ENCODE data around the gene RANBP9.
A peak's percentile ranks its signal among the peaks of the same experiment; 100 is the strongest.

Gene RANBP9

GRCh38 chr6:13615792-13616120 lies 95.9 kb downstream of the RANBP9 start:
- Mint-ChIP-seq H3K27ac (peak overlapping the region; percentile 99), H3K36me3 (peaks cover 68% of the 10 kb centered on the region), H3K4me1 (peaks cover 38% of the 10 kb centered on the region), H3K9me3 (no peaks in the 10 kb centered on the region), H3K4me3 (peak overlapping the region; percentile 99)
- DNase-seq (ENCODE audit: low spot score in 2 of 2), result peak; percentile 12 to 74
- ATAC-seq, result peak; percentile 57

- Mint-ChIP-seq H3K36me3 (peaks cover 62% of the 10 kb centered on the region), H3K4me1 (peaks cover 38% of the 10 kb centered on the region), H3K27ac (peak within 1 kb of the TSS; percentile 99), H3K4me3 (peak within 1 kb of the TSS; percentile 99), H3K9me3 (no peaks in the 10 kb centered on the region)
- DNase-seq (ENCODE audit: low spot score in 2 of 2) (peak; percentile 99 to 100), ATAC-seq (peak; percentile 97)
Observed at GRCh38 chr6:13614926-13615791, 96.5 kb downstream of the RANBP9 start, which contains the start of gene NOL7. NOL7 (plus strand) TSS chr6:13615335; CDS start chr6:13615359, 24 bp downstream.

DNA sequence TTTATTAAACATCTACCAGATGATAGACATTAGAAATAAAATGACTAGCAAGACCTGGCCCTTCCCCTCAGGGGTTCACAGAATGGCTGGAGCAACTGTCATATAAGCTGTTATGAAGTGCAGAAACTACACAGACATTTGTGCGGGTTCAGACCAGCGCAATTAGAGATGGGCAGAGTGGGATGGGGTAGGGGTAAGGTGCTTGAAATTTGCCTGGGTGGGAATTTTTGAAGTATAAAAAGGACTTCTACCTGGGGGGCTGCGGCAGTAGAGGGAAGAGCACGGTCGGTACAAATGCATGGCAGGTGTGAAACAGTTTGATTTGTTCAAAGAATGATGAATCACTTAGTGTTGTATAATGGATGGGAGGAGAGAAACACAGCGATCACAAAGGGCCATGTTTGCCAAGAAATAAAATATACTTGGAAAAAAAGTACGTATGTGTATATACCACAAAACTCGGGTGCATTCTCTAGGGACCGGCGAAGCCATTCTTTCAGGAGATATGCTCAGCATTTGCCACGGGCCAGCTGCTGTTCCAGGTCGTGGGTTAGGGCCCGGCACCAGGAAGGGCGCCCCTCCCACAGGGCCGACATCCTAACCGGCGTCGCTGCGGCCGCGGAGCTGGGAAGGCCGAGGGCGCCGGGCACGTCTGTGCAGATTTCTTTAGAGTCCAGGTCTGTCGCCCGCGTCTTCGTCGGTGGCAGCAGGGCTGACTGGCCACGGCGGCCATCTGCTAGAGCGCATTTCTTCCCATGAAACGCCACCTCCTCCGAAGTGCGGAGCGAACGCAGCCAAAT lies 97.3 kb downstream of the RANBP9 start:
- Mint-ChIP-seq H3K4me3 (peak overlapping the region; percentile 99), H3K36me3 (peaks cover 53% of the 10 kb centered on the region), H3K27ac (peak overlapping the region; percentile 99), H3K4me1 (peaks cover 38% of the 10 kb centered on the region), H3K9me3 (no peaks in the 10 kb centered on the region)
- ATAC-seq (peak; percentile 39), DNase-seq (ENCODE audit: low spot score in 2 of 2) (peak; percentile 19 to 61)

DNA sequence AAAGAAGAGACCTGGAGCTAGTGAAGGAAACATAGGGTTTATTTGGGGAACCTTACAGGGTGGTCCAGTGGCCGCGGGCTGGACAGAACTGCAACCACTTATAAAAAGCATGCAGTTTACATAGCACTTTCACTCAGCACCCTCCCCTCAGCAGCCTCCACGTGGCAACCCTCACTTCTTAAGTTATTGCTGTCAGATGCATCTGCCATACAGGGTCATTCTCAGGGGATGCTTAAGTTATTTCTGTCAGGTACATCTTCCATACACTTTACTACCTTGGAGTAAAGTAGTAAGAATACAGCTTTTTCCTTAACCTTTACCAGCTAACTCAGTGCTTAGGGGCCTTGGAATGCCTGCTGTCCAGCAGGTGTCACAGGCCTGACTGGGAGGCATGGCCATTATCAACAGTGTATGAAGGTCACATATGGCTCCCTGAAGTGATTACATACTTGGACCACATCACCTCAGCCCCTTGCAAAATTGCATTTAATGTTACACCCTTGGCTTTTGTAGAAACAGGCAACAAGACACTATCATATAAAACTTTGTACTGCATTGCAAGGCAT lies 98.5 kb downstream of the RANBP9 start:
- Mint-ChIP-seq H3K4me3 (peak overlapping the region; percentile 99), H3K9me3 (no peaks in the 10 kb centered on the region), H3K27ac (no peak overlapping the region), H3K36me3 (peaks cover 41% of the 10 kb centered on the region), H3K4me1 (peaks cover 38% of the 10 kb centered on the region)
- ATAC-seq (no peak), DNase-seq (ENCODE audit: low spot score in 2 of 2) (no peak)

GRCh38 chr6:13611715-13612114 lies 99.9 kb downstream of the RANBP9 start:
- no peak for DNase-seq (ENCODE audit: low spot score in 2 of 2)
- H3K9me3 Mint-ChIP-seq, result no peaks in the 10 kb centered on the region
- peaks cover 27% of the 10 kb centered on the region for H3K36me3 Mint-ChIP-seq
- no peak for ATAC-seq
- no peak overlapping the region for H3K4me3 Mint-ChIP-seq
- peaks cover 28% of the 10 kb centered on the region for H3K4me1 Mint-ChIP-seq
- peak overlapping the region; percentile 64 for H3K27ac Mint-ChIP-seq

GRCh38 chr6:13605634-13606033 lies 106.0 kb downstream of the RANBP9 start:
- H3K36me3 Mint-ChIP-seq, result peaks cover 16% of the 10 kb centered on the region
- peak overlapping the region; percentile 16 for H3K27ac Mint-ChIP-seq
- H3K4me3 Mint-ChIP-seq, result no peak overlapping the region
- DNase-seq (ENCODE audit: low spot score in 2 of 2) (no peak), ATAC-seq (no peak)
- H3K9me3 Mint-ChIP-seq, result no peaks in the 10 kb centered on the region
- no peaks in the 10 kb centered on the region for H3K4me1 Mint-ChIP-seq

DNA sequence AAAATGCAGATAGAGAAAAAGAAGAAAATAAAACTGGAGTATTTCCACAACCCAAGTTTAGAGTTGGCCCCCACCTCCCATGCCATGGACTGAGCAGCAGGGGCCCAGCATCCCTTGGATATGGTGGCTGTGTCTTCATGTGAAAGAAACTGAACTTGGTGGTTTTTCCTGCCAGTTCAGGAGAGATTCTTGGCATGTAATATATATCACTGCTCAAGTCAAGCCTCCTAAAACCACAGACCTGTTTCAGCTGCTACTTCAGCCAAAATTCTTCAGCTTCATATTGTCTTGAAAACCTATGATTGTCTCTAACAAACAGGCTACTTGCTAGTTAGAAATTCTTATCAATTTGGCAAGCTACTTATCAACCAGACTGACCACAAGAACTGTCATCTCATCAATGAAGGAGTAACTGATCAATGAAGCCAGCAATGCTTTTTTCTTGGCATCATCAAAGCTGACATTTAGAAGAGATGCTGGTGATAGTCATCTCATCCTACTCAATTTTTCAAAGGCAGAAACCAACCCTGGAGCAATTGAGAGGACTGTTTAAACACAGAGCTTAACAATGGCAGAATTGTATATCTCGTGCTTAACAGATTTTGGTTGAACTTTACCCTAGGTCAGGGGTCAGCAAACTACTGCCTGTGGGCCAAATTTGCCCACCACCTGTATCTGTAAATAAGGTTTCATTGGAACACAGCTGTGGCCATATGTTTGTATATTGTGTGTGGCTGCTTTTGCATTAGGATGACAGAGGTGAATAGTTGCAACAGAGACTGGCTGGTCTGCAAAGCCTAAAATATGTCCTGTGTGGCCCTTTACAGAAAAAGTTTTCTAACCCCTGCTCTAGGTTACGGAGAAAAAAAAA lies 106.9 kb downstream of the RANBP9 start:
- ATAC-seq (no peak), DNase-seq (ENCODE audit: low spot score in 2 of 2) (no peak)
- no peaks in the 10 kb centered on the region for H3K9me3 Mint-ChIP-seq
- H3K4me1 Mint-ChIP-seq, result no peaks in the 10 kb centered on the region
- H3K27ac Mint-ChIP-seq, result no peak overlapping the region
- no peak overlapping the region for H3K4me3 Mint-ChIP-seq
- peaks cover 16% of the 10 kb centered on the region for H3K36me3 Mint-ChIP-seq

GRCh38 chr6:13604135-13604534 lies 107.5 kb downstream of the RANBP9 start:
- H3K4me3 Mint-ChIP-seq, result no peak overlapping the region
- no peak overlapping the region for H3K27ac Mint-ChIP-seq
- DNase-seq (ENCODE audit: low spot score in 2 of 2), result no peak
- no peaks in the 10 kb centered on the region for H3K9me3 Mint-ChIP-seq
- H3K36me3 Mint-ChIP-seq, result peaks cover 16% of the 10 kb centered on the region
- ATAC-seq, result no peak
- no peaks in the 10 kb centered on the region for H3K4me1 Mint-ChIP-seq

DNA sequence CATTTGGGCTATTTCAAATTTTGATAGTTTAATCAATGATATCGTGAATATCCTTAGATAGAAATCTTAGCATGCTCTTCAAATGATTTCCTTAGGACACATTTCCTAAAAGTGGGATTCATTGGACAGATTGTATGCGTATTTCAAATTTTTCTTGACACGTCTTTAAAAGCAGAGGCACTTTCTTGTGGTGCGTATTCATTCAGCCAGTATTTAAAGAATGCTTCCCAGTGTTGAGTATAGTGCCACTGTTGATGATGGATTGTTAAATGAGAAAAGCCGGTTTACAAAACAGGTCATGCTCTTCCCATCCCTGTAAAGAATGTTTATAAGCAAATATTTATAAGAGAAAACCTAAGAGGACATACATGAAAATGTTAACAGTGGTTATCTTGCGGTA lies 111.6 kb downstream of the RANBP9 start:
- H3K4me1 Mint-ChIP-seq, result no peaks in the 10 kb centered on the region

DNA sequence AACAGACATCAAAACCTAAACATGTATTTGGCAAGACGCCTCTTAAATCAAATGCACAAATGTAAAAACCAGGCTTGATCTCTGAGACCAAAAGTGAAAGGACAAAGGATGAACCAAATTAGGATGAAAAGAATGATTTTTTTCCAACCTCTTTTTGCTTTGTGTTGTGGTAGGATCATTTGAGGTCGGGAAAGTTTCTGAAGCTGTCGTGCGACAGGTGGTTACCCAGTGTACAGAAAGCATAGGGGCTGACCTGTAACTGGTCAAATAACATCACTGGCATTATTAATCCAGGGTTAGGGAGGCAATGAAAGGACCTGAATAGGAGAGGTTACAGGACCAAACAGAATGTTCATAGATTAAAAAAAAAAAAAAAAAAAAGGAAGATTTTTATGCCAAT lies 114.6 kb downstream of the RANBP9 start:
- ATAC-seq (no peak), DNase-seq (ENCODE audit: low spot score in 2 of 2) (no peak)
- Mint-ChIP-seq H3K36me3 (peaks cover 45% of the 10 kb centered on the region), H3K4me3 (no peak overlapping the region), H3K9me3 (no peaks in the 10 kb centered on the region), H3K27ac (no peak overlapping the region), H3K4me1 (no peaks in the 10 kb centered on the region)

More for the DNA sequence above, 111.6 kb downstream of the RANBP9 start:
- no peak for ATAC-seq
- no peak for DNase-seq (ENCODE audit: low spot score in 2 of 2)
- Mint-ChIP-seq H3K27ac (no peak overlapping the region), H3K36me3 (peaks cover 47% of the 10 kb centered on the region), H3K4me3 (no peak overlapping the region), H3K9me3 (no peaks in the 10 kb centered on the region)

GRCh38 chr6:13593720-13594119 lies 117.9 kb downstream of the RANBP9 start:
- H3K4me3 Mint-ChIP-seq, result no peak overlapping the region
- no peaks in the 10 kb centered on the region for H3K4me1 Mint-ChIP-seq
- no peaks in the 10 kb centered on the region for H3K9me3 Mint-ChIP-seq
- DNase-seq (ENCODE audit: low spot score in 2 of 2) (no peak), ATAC-seq (no peak)
- peaks cover 46% of the 10 kb centered on the region for H3K36me3 Mint-ChIP-seq
- H3K27ac Mint-ChIP-seq, result no peak overlapping the region

DNA sequence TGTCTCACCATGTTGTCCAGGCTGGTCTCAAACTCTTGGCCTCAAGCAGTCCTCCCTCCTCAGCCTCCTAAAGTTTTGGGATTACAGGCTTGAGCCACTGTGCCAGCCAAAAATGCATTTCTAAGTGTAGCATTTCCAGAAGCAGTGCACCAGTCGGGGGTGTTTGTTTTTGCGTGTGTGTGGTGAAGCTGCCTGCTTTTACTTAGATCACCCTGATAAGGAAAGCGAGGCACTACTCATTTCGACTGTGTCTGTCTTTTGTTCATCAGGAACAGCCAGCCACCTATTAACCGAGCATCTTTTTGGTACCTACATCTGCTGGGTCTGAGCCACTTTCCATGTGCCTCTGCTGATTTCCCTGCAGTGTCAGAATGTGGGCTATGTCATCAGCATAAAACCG lies 118.5 kb downstream of the RANBP9 start:
- no peak overlapping the region for H3K4me3 Mint-ChIP-seq
- no peaks in the 10 kb centered on the region for H3K9me3 Mint-ChIP-seq
- H3K36me3 Mint-ChIP-seq, result peaks cover 41% of the 10 kb centered on the region
- no peaks in the 10 kb centered on the region for H3K4me1 Mint-ChIP-seq
- no peak for DNase-seq (ENCODE audit: low spot score in 2 of 2)
- H3K27ac Mint-ChIP-seq, result no peak overlapping the region
- ATAC-seq, result no peak

GRCh38 chr6:13591205-13591921 lies 120.3 kb downstream of the RANBP9 start:
- Mint-ChIP-seq H3K36me3 (peaks cover 24% of the 10 kb centered on the region), H3K4me3 (no peak overlapping the region), H3K4me1 (no peaks in the 10 kb centered on the region), H3K27ac (no peak overlapping the region), H3K9me3 (no peaks in the 10 kb centered on the region)
- no peak for ATAC-seq
- DNase-seq (ENCODE audit: low spot score in 2 of 2), result no peak

DNA sequence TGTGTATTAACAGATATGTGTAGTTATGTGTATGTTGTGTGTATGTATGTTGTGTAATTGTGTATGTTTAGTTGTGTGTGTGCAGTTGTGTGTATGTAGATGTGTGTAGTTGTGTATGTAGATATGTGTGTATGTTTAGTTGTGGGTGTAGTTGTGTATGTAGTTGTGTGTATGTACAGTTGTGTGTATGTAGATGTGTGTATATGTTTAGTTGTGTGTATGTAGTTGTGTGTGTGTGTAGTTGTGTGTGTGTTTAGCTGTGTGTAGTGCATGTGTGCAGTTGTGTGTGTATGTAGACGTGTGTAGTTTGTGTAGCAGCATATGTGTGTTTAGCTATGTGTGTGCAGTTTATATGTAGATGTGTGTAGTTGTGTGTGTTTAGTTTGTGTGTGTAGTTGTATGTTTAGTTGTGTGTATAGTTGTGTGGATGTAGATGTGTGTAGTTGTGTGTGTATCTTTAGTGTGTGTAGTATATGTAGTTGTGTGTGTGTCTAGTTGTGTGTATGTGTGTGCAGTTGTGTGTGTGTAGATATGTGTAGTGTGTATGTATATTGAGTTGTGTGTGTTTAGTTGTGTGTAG lies 121.0 kb downstream of the RANBP9 start:
- H3K4me3 Mint-ChIP-seq, result no peak overlapping the region
- no peaks in the 10 kb centered on the region for H3K9me3 Mint-ChIP-seq
- H3K36me3 Mint-ChIP-seq, result peaks cover 17% of the 10 kb centered on the region
- no peak overlapping the region for H3K27ac Mint-ChIP-seq
- no peaks in the 10 kb centered on the region for H3K4me1 Mint-ChIP-seq
- no peak for ATAC-seq
- no peak for DNase-seq (ENCODE audit: low spot score in 2 of 2)
